Liver (tissue), 2 donors: ENCODE measurements around the gene PRRG2.

ENCODE experiments used
- RAD21 ChIP-seq, 2 donors: IDR thresholded peaks; 2 replicates each; pipeline ENCODE4 v1.6.1; 2016; ENCODE audit warnings: antibody characterized with exemption in 2 of 2, mild to moderate bottlenecking in 2 of 2
- TF ChIP-seq, protein P1 (sequence below): IDR thresholded peaks from 2 replicates; pipeline ENCODE4 v1.6.1; 2016; ENCODE audit warnings: antibody characterized with exemption, mild to moderate bottlenecking
- donor health status: healthy.

DNA sequence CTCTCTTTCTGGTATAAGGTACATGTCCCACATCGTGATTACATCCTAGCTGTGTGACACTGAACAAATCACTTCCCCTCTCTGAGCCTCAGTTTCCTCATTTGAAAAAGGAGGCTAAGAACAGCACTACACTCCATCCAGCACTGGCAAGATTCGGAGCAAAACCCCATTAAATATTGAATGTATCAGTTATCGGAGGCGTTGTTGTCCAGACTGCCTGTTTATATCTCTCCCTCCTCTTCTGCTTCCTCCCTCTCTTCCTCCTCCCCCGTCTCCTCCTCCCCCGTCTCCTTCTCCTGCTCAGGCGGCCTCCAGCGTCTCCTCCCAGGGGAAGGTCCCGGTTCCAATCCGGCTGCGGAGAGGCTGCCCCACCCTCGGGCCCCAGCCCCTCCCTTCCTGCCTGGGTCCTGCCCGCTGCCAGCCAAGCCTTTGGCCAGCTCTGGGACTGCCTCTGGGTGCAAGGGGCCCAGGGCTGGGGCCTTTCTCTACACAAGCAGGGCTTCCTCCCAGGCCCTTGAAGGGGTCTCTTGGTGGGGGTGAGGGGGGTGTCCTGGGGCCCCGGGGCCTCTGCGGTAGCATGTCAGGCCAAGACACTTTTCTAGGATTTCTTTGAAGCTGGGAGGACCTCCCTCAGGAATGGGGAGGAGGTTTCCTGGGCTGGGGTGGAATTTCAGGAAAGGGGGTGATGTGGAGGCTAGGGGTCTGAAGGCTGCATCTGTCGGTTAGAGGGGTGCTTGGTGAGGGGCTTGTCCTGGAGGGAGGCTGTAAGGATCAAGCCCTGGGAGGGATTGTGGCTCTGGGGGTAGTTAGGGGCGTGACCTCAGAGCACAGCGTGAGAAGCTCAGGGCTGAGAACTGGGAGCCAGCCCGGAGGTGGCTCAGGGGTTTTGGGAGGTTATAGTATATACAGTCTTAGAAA, 57.0 kb downstream of the PRRG2 start:
- no peak for TF ChIP-seq RAD21 (IDR thresholded peaks at IDR 0.05)
- TF ChIP-seq, protein P1, sequence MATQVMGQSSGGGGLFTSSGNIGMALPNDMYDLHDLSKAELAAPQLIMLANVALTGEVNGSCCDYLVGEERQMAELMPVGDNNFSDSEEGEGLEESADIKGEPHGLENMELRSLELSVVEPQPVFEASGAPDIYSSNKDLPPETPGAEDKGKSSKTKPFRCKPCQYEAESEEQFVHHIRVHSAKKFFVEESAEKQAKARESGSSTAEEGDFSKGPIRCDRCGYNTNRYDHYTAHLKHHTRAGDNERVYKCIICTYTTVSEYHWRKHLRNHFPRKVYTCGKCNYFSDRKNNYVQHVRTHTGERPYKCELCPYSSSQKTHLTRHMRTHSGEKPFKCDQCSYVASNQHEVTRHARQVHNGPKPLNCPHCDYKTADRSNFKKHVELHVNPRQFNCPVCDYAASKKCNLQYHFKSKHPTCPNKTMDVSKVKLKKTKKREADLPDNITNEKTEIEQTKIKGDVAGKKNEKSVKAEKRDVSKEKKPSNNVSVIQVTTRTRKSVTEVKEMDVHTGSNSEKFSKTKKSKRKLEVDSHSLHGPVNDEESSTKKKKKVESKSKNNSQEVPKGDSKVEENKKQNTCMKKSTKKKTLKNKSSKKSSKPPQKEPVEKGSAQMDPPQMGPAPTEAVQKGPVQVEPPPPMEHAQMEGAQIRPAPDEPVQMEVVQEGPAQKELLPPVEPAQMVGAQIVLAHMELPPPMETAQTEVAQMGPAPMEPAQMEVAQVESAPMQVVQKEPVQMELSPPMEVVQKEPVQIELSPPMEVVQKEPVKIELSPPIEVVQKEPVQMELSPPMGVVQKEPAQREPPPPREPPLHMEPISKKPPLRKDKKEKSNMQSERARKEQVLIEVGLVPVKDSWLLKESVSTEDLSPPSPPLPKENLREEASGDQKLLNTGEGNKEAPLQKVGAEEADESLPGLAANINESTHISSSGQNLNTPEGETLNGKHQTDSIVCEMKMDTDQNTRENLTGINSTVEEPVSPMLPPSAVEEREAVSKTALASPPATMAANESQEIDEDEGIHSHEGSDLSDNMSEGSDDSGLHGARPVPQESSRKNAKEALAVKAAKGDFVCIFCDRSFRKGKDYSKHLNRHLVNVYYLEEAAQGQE = no peak
